Limb (tissue), 2 donors: ENCODE measurements around the gene GDPD4.
"Not testable (repeated sequence)": the region's sequence is repeated elsewhere in the genome, so short reads cannot be mapped to it uniquely, and the experiment has no call there.

ENCODE experiments used
- DNase-seq, 2 donors: peaks; one replicate each; pipeline ENCODE4 v3.0.0-alpha.2; 2016; ENCODE audit errors: extremely low spot score in 2 of 2

Gene GDPD4

GRCh38 chr11:77301510-77301909, at the start of gene GDPD4:
Gene GDPD4, minus strand, starts transcription at chr11:77301686. Its CDS starts 16,549 bp downstream, at chr11:77285137.
- no peak for DNase-seq

- no peak for DNase-seq
Observed at GRCh38 chr11:77347948-77348347, 46.5 kb upstream of the GDPD4 start.

- peak in 1 of 2 donors; percentile 2 for DNase-seq
Observed at GRCh38 chr11:77346906-77347603, 45.6 kb upstream of the GDPD4 start.

- no peak for DNase-seq
Observed at GRCh38 chr11:77345621-77346020, 44.1 kb upstream of the GDPD4 start.

GRCh38 chr11:77340501-77340900, 39.0 kb upstream of the GDPD4 start:
- no peak for DNase-seq

- DNase-seq: no peak
Observed at GRCh38 chr11:77332259-77332658, 30.8 kb upstream of the GDPD4 start.

- no peak for DNase-seq
Observed at GRCh38 chr11:77325159-77325558, 23.7 kb upstream of the GDPD4 start.

GRCh38 chr11:77324508-77324907, 23.0 kb upstream of the GDPD4 start:
- DNase-seq: no peak

GRCh38 chr11:77322926-77323590, 21.6 kb upstream of the GDPD4 start:
- no peak for DNase-seq

- no peak for DNase-seq
Observed at GRCh38 chr11:77322506-77322905, 21.0 kb upstream of the GDPD4 start.

GRCh38 chr11:77320351-77320750, 18.9 kb upstream of the GDPD4 start:
- DNase-seq: no peak

GRCh38 chr11:77318600-77318999, 17.1 kb upstream of the GDPD4 start:
- DNase-seq: no peak

GRCh38 chr11:77316733-77317342, 15.4 kb upstream of the GDPD4 start:
- DNase-seq: peak in 1 of 2 donors; percentile 32

- no peak for DNase-seq
Observed at GRCh38 chr11:77312107-77312506, 10.6 kb upstream of the GDPD4 start.

- DNase-seq: no peak
Observed at GRCh38 chr11:77311701-77312100, 10.2 kb upstream of the GDPD4 start.

GRCh38 chr11:77310721-77311120, 9.2 kb upstream of the GDPD4 start:
- DNase-seq: no peak

- DNase-seq: no peak
Observed at GRCh38 chr11:77309401-77310085, 8.1 kb upstream of the GDPD4 start.

- no peak for DNase-seq
Observed at GRCh38 chr11:77308838-77309237, 7.4 kb upstream of the GDPD4 start.

GRCh38 chr11:77303328-77303727, 1.8 kb upstream of the GDPD4 start:
- no peak for DNase-seq

GRCh38 chr11:77302752-77303151, 1.3 kb upstream of the GDPD4 start:
- DNase-seq: no peak

GRCh38 chr11:77300695-77301094, 791 bp downstream of the GDPD4 start:
- DNase-seq: no peak

- not testable (repeated sequence) for DNase-seq
Observed at GRCh38 chr11:77300028-77300427, 1.5 kb downstream of the GDPD4 start.
